Type B pancreatic cell (in vitro differentiated cells): ENCODE measurements around the gene EEFSEC. TPM values are rescaled to one million over a fixed set of nuclear protein-coding genes. Genes with fewer than 3 reads are reported as not detected.

Source experiments
- DNase-seq: peaks from one replicate; pipeline ENCODE4 v3.0.0; 2021; ENCODE audit warnings: mixed read lengths; ENCODE audit not compliant: unreplicated experiment; ENCODE audit errors: extremely low spot score
- H3K27ac Mint-ChIP-seq: 2 replicates; pipeline ENCODE4 v1.8.0; 2021; ENCODE audit warnings: mild to moderate bottlenecking, mixed read lengths
- H3K27me3 Mint-ChIP-seq: 2 replicates; pipeline ENCODE4 v1.8.0; 2021; ENCODE audit warnings: mixed read lengths
- H3K36me3 Mint-ChIP-seq: 2 replicates; pipeline ENCODE4 v1.8.0; 2021; ENCODE audit warnings: mixed read lengths
- H3K4me1 Mint-ChIP-seq: one replicate; pipeline ENCODE4 v1.8.0; 2021; ENCODE audit warnings: mixed read lengths; ENCODE audit not compliant: unreplicated experiment
- H3K4me3 Mint-ChIP-seq: 2 replicates; pipeline ENCODE4 v1.8.0; 2021; ENCODE audit warnings: mild to moderate bottlenecking, mixed read lengths
- H3K9me3 Mint-ChIP-seq: 2 replicates; pipeline ENCODE4 v1.8.0; 2021; ENCODE audit warnings: mixed read lengths
- CTCF ChIP-seq: fragments of 200-600 bp; sonication (generic); conservative IDR thresholded peaks from 2 replicates; pipeline ENCODE4 v1.5.0; 2021; ENCODE audit warnings: antibody characterized with exemption, mild to moderate bottlenecking
- total RNA-seq: library from RNA; stranded (reverse); gene quantifications from 2 replicates; pipeline ENCODE4 v1.2.1, GENCODE V29; 2021; ENCODE audit warnings: low replicate concordance

Gene EEFSEC
- total RNA-seq, 1 donor from 2014 or later, result 16.6 TPM

DNA sequence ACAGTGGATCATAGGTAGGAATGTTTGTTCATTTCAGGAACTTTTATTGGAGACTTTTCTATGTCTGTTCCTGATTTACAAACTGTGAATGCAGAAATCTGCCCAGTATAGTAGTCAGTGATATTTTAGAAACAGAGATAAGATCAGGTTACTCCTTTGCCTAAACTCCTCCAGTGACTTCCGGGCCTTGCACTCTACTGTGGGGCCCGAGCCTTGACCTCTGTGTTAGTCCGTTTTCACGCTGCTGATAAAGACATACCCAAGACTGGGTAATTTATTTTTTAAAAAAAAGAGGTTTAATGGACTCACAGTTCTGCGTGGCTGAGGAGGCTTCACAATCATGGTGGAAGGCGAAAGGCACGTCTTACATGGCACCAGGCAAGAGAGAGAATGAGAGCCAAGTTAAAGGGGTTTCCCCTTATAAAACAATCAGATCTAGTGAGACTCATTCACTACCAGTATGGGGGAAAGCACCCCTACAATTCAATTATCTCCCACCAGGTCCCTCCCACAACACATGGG lies 186.3 kb downstream of the EEFSEC start:
- Mint-ChIP-seq H3K36me3 (peaks cover 12% of the 10 kb centered on the region), H3K4me3 (peak overlapping the region; percentile 21), H3K4me1 (peaks cover 69% of the 10 kb centered on the region), H3K27ac (no peak overlapping the region), H3K27me3 (no peaks in the 10 kb centered on the region), H3K9me3 (no peaks in the 10 kb centered on the region)
- no peak for DNase-seq
- no peak for TF ChIP-seq CTCF

DNA sequence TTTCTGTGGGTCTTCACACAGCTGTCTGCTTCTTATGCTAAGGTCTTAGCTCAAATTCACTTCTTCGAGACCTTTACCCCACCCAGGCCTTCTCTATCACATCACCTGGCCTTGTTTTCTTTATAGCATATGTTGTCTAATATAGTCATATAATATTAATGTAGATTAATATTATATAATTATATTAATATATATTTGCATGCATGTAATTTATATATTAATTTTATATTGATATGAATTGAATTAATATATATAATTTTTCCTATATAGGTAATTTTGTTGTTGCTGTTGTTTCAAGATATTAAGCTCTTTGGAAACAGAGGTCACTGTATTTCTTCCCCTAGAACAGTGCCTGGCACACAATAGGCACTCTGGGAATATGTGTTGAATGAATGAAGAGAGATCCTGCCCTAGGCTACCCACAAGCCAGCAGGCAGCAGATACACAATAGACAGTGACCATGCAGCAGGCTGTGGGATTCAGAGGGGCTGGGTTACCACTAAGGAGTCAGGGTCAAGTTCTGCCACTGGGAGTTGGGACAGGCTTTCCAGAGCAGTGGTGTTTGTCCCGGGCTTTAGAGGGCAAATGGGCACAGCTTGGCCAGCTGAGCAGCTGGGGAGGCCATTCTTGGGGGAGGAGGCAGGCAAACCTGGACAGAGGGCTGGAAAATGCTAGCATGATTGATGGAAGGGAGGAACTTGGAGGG lies 187.1 kb downstream of the EEFSEC start:
- H3K4me1 Mint-ChIP-seq, result peaks cover 64% of the 10 kb centered on the region
- no peak overlapping the region for H3K27ac Mint-ChIP-seq
- no peak for TF ChIP-seq CTCF

DNA sequence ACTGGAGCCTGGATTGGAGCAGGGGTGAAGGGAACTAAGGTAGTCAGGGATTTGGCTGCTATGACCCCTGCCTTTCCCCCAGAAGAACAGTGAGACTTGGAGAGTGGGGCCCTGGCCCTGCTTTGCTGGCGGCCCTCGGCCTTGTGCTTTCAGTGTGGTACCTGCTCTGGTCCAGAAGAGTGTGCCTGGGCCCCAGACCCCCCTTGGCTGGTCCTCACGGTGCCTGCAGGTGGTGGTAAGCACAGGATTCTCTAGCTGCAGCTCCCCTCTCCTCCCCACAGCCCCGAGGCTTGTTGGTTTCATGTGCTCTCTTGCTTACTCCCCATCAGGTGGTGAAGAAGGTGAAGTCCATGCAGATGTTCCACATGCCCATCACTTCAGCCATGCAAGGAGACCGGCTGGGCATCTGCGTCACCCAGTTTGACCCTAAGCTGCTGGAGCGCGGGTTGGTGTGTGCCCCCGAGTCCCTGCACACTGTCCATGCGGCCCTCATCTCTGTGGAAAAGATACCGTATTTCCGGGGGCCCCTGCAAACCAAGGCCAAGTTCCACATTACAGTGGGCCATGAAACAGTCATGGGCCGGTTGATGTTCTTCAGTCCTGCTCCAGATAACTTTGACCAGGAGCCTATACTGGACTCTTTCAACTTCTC lies 187.7 kb downstream of the EEFSEC start:
- peaks cover 12% of the 10 kb centered on the region for H3K36me3 Mint-ChIP-seq
- H3K27me3 Mint-ChIP-seq, result no peaks in the 10 kb centered on the region
- no peak overlapping the region for H3K27ac Mint-ChIP-seq
- peaks cover 59% of the 10 kb centered on the region for H3K4me1 Mint-ChIP-seq
- no peak for DNase-seq
- H3K9me3 Mint-ChIP-seq, result no peaks in the 10 kb centered on the region
- H3K4me3 Mint-ChIP-seq, result no peak overlapping the region
- no peak for TF ChIP-seq CTCF

More for the DNA sequence above, 187.1 kb downstream of the EEFSEC start:
- no peaks in the 10 kb centered on the region for H3K9me3 Mint-ChIP-seq
- no peaks in the 10 kb centered on the region for H3K27me3 Mint-ChIP-seq
- peaks cover 12% of the 10 kb centered on the region for H3K36me3 Mint-ChIP-seq
- H3K4me3 Mint-ChIP-seq, result peak overlapping the region; percentile 21
- no peak for DNase-seq

- Mint-ChIP-seq H3K4me1 (peaks cover 51% of the 10 kb centered on the region), H3K36me3 (peaks cover 12% of the 10 kb centered on the region), H3K27me3 (no peaks in the 10 kb centered on the region), H3K27ac (no peak overlapping the region), H3K4me3 (no peak overlapping the region), H3K9me3 (no peaks in the 10 kb centered on the region)
- no peak for TF ChIP-seq CTCF
- no peak for DNase-seq
These were observed 188.5 kb downstream of the EEFSEC start for GRCh38 chr3:128341659-128342395.

DNA sequence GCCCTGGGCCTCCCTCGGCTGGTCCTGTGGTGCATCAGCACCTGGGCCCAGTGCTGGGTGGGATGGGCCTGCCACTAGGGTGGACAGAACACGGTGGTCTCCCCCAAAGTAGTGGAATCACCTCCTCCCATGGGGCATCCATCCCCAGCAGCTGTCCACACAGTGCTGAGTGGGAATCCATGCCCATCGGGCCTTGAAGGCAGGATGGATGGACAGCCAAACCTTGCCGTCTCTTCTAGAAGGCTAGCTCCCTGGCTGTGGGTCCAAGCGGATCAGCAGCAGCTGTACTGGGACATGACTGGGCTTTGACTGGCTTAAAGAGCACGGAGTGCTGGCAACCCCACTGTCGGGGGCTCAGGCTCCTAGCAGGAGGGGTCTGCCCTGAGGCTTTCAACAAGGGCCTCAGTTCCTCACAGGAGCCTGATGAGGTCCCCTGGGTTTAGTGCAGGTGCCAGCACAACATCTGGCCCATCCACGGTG lies 189.5 kb downstream of the EEFSEC start:
- no peaks in the 10 kb centered on the region for H3K27me3 Mint-ChIP-seq
- TF ChIP-seq CTCF, result no peak
- H3K27ac Mint-ChIP-seq, result no peak overlapping the region
- H3K4me3 Mint-ChIP-seq, result no peak overlapping the region
- peaks cover 12% of the 10 kb centered on the region for H3K36me3 Mint-ChIP-seq
- DNase-seq, result no peak
- no peaks in the 10 kb centered on the region for H3K9me3 Mint-ChIP-seq
- H3K4me1 Mint-ChIP-seq, result peaks cover 48% of the 10 kb centered on the region
